ENCODE measurements around the gene ZNF827. TPM values are rescaled to one million over a fixed set of nuclear protein-coding genes. Genes with fewer than 3 reads are reported as not detected.

ZNF827 gene
- total and polyA plus RNA-seq, 2 of the 13 experiments (the other 11 are each of a cell fraction or from before 2014, with no cell fraction given): 2.8 TPM

- TF ChIP-seq ZNF580 (CRISPR knock-in tag; IDR thresholded peaks at IDR 0.05; ENCODE audit: borderline replicate concordance, low read depth): 0 out of 2 replicates have a peak, but pooled peaks have one; percentile 26
- TF ChIP-seq ZKSCAN8 (CRISPR knock-in tag; IDR thresholded peaks at IDR 0.05; ENCODE audit: borderline replicate concordance): no peak
- TF ChIP-seq ZNF292 (CRISPR knock-in tag; IDR thresholded peaks at IDR 0.05; ENCODE audit: borderline replicate concordance, low read depth): peak; percentile 98
- TF ChIP-seq ARNT (IDR thresholded peaks at IDR 0.05): no peak
- no peak for TF ChIP-seq E2F2 (CRISPR knock-in tag; IDR thresholded peaks at IDR 0.05; ENCODE audit: borderline replicate concordance)
- TF ChIP-seq NRL (CRISPR knock-in tag; IDR thresholded peaks at IDR 0.05; ENCODE audit: borderline replicate concordance): peak; percentile 58; the same call in 1 of the 2 replicates
- 0 out of 2 replicates have a peak, but pooled peaks have one; percentile 20 for TF ChIP-seq HOXA5 (CRISPR knock-in tag; IDR thresholded peaks at IDR 0.05)
- no peak for TF ChIP-seq TRAFD1 (CRISPR knock-in tag; IDR thresholded peaks at IDR 0.05; ENCODE audit: borderline replicate concordance)
- TF ChIP-seq MYC (CRISPR knock-in tag; IDR thresholded peaks at IDR 0.05; ENCODE audit: borderline replicate concordance): peak; percentile 64; the same call in 1 of the 2 replicates
- peak; percentile 49; the same call in 1 of the 2 replicates for TF ChIP-seq POLR2G (IDR thresholded peaks at IDR 0.05; ENCODE audit: low read depth, low read length)
- TF ChIP-seq PRPF4 (IDR thresholded peaks at IDR 0.05; ENCODE audit: low read depth, low read length, poor library complexity, severe bottlenecking): no peak
- TF ChIP-seq ZNF768 (CRISPR knock-in tag; IDR thresholded peaks at IDR 0.05): 0 out of 2 replicates have a peak, but pooled peaks have one; percentile 19
- TF ChIP-seq ZNF687 (CRISPR knock-in tag; IDR thresholded peaks at IDR 0.05): peak; percentile 67
- TF ChIP-seq ZBTB1 (CRISPR knock-in tag; IDR thresholded peaks at IDR 0.05; ENCODE audit: borderline replicate concordance): no peak
- no peak for TF ChIP-seq ZNF629 (CRISPR knock-in tag; conservative IDR thresholded peaks at IDR 0.05)
- peak; percentile 47; the same call in 1 of the 2 replicates for TF ChIP-seq ZNF503 (CRISPR knock-in tag; IDR thresholded peaks at IDR 0.05)
Observed at GRCh38 chr4:145938618-145939440, at the start of gene ZNF827 (continued).

All from HepG2 (cell line).